HEK293T (cell line): ENCODE measurements around the gene RGSL1.

Source experiments
- CTCF ChIA-PET: fragments of 350-600 bp; formaldehyde crosslinking; extraction: SDS; loops from one replicate; lab custom pipeline; 2021; ENCODE audit warnings: antibody characterized with exemption, inconsistent platforms; lab: Yijun Ruan, JAX
- POLR2A ChIA-PET: fragments of 350-600 bp; formaldehyde crosslinking; extraction: SDS; loops from one replicate; lab custom pipeline; 2020; ENCODE audit warnings: antibody characterized with exemption, inconsistent platforms; lab: Yijun Ruan, JAX
- DNase-seq: peaks from one replicate; pipeline ENCODE4 v3.0.0; 2012; ENCODE audit warnings: mixed read lengths; ENCODE audit errors: extremely low spot score
- ARNT ChIP-seq: fragments of 450-650 bp; IDR thresholded peaks from 2 replicates; pipeline ENCODE4 v1.6.1; 2017; ENCODE audit warnings: mild to moderate bottlenecking
- BHLHE40 ChIP-seq: fragments of 450-650 bp; IDR thresholded peaks from 2 replicates; pipeline ENCODE4 v1.6.1; 2016; ENCODE audit warnings: mild to moderate bottlenecking, moderate library complexity, borderline replicate concordance
- CTBP1 ChIP-seq: fragments of 450-650 bp; IDR thresholded peaks from 2 replicates; pipeline ENCODE4 v1.6.1; 2016; ENCODE audit warnings: borderline replicate concordance
- ELF4 ChIP-seq: fragments of 450-650 bp; IDR thresholded peaks from 2 replicates; pipeline ENCODE4 v1.6.1; 2017; ENCODE audit warnings: antibody characterized with exemption
- FOXA1 ChIP-seq: fragments of 450-650 bp; IDR thresholded peaks from 2 replicates; pipeline ENCODE4 v1.6.1; 2016; ENCODE audit warnings: mild to moderate bottlenecking
- FOXK2 ChIP-seq: fragments of 450-650 bp; IDR thresholded peaks from 2 replicates; pipeline ENCODE4 v1.6.1; 2016; ENCODE audit warnings: mild to moderate bottlenecking
- FOXM1 ChIP-seq: fragments of 450-650 bp; IDR thresholded peaks from 2 replicates; pipeline ENCODE4 v1.6.1; 2017; ENCODE audit warnings: mild to moderate bottlenecking, borderline replicate concordance
- HDGF ChIP-seq: fragments of 450-650 bp; IDR thresholded peaks from 2 replicates; pipeline ENCODE4 v1.6.1; 2017; ENCODE audit warnings: antibody characterized with exemption, borderline replicate concordance
- L3MBTL2 ChIP-seq: fragments of 450-650 bp; conservative IDR thresholded peaks from 2 replicates; pipeline ENCODE4 v1.6.1; 2016; ENCODE audit warnings: mild to moderate bottlenecking
- LEF1 ChIP-seq: fragments of 450-650 bp; IDR thresholded peaks from 2 replicates; pipeline ENCODE4 v1.6.1; 2017; ENCODE audit warnings: mild to moderate bottlenecking, borderline replicate concordance
- NFRKB ChIP-seq: fragments of 450-650 bp; IDR thresholded peaks from 2 replicates; pipeline ENCODE4 v1.6.1; 2016; ENCODE audit warnings: mild to moderate bottlenecking, moderate library complexity
- PKNOX1 ChIP-seq: fragments of 450-650 bp; IDR thresholded peaks from 2 replicates; pipeline ENCODE4 v1.6.1; 2016
- SP1 ChIP-seq: fragments of 450-650 bp; IDR thresholded peaks from 2 replicates; pipeline ENCODE4 v1.6.1; 2017
- SUZ12 ChIP-seq: fragments of 450-650 bp; IDR thresholded peaks from 2 replicates; pipeline ENCODE4 v1.6.1; 2016; ENCODE audit warnings: mild to moderate bottlenecking
- TARDBP ChIP-seq: fragments of 450-650 bp; IDR thresholded peaks from 2 replicates; pipeline ENCODE4 v1.6.1; 2016
- ZNF384 ChIP-seq: fragments of 450-650 bp; IDR thresholded peaks from 2 replicates; pipeline ENCODE4 v1.6.1; 2016

Gene RGSL1

GRCh38 chr1:182603646-182604174 is 153.8 kb downstream of the RGSL1 start:
- TF ChIP-seq NFRKB, result no peak
- CTCF ChIA-PET, result interaction anchor here (0.6 to 17.5 kb wide), 5 partner anchors 15 to 182 kb away, joined by 3 to 324 read pairs (median 3); partner anchors contain the start of gene RNASEL
- POLR2A ChIA-PET, result interaction anchor here (0.7 to 4.4 kb wide), 16 partner anchors 9 to 185 kb away, joined by 3 to 64 read pairs (median 3); no protein-coding TSS in a partner anchor
- no peak for DNase-seq

GRCh38 chr1:182604175-182605164 is 154.5 kb downstream of the RGSL1 start, which contains the start of gene RGS16:
TSS of gene RGS16 (minus strand) at chr1:182604389. CDS start at chr1:182604259, 130 bp downstream.
- ChIA-PET CTCF (interaction anchor here (0.6 to 17.5 kb wide), 5 partner anchors 10 to 181 kb away, joined by 3 to 324 read pairs (median 3); partner anchors contain the start of gene RNASEL), POLR2A (interaction anchor here (0.7 to 4.4 kb wide), 9 partner anchors 11 to 184 kb away, joined by 3 to 64 read pairs (median 3); no protein-coding TSS in a partner anchor)
- peak; percentile 96 for DNase-seq
- no peak for TF ChIP-seq ELF4
- TF ChIP-seq NFRKB, result no peak
- TF ChIP-seq PKNOX1, result peak; percentile 41; the same call in 1 of the 2 replicates
- TF ChIP-seq FOXK2, result no peak
- peak; percentile 99 for TF ChIP-seq L3MBTL2
- no peak for TF ChIP-seq ARNT
- TF ChIP-seq ZNF384, result no peak

GRCh38 chr1:182607566-182607965 is 157.6 kb downstream of the RGSL1 start:
- ChIA-PET CTCF (interaction anchor here (0.8 to 17.5 kb wide), 2 partner anchors 30 to 178 kb away, joined by 3 to 324 read pairs; no protein-coding TSS in a partner anchor), POLR2A (no interaction called here)
- TF ChIP-seq TARDBP (no peak), NFRKB (no peak), CTBP1 (no peak), SUZ12 (no peak), BHLHE40 (no peak), HDGF (no peak), FOXK2 (no peak), FOXM1 (no peak), LEF1 (no peak), ELF4 (no peak), SP1 (no peak), FOXA1 (no peak), PKNOX1 (no peak)
- DNase-seq, result no peak

- no peak for DNase-seq
- TF ChIP-seq TARDBP (no peak), SUZ12 (no peak), LEF1 (no peak), HDGF (no peak), FOXM1 (no peak), L3MBTL2 (no peak), BHLHE40 (no peak), SP1 (no peak), FOXA1 (no peak)
- POLR2A ChIA-PET, result no interaction called here
- CTCF ChIA-PET, result interaction anchor here (17.5 kb wide), 1 partner anchor 177 kb away, joined by 324 read pairs; no protein-coding TSS in a partner anchor
Observed at GRCh38 chr1:182608236-182608635, 158.3 kb downstream of the RGSL1 start.

GRCh38 chr1:182608845-182609610 is 159.1 kb downstream of the RGSL1 start:
- ChIA-PET POLR2A (no interaction called here), CTCF (interaction anchor here (17.5 kb wide), 1 partner anchor 176 kb away, joined by 324 read pairs; no protein-coding TSS in a partner anchor)
- no peak for DNase-seq
- TF ChIP-seq NFRKB, result no peak
- no peak for TF ChIP-seq L3MBTL2
- TF ChIP-seq CTBP1, result no peak
